Dermis blood vessel endothelial cell (primary cell): ENCODE data around the gene CYP27C1. TPM values are rescaled to one million over a fixed set of nuclear protein-coding genes. Genes with fewer than 3 reads are reported as not detected.
A peak's percentile ranks its signal among the peaks of the same experiment; 100 is the strongest.
"Not testable (repeated sequence)": the region's sequence is repeated elsewhere in the genome, so short reads cannot be mapped to it uniquely, and the experiment has no call there.

ENCODE experiments used
- DNase-seq: peaks from one replicate; pipeline ENCODE4 v3.0.0; 2010
- total RNA-seq: library from RNA; depleted of rRNA; stranded (reverse); fragments of >200 nt; gene quantifications from 2 replicates; pipeline ENCODE4 v1.2.3, GENCODE V29; 2014

CYP27C1 gene
- total RNA-seq, 1 donor from 2014 or later = not detected

GRCh38 chr2:127224135-127224534 lies 4.0 kb upstream of the CYP27C1 start:
- not testable (repeated sequence) for DNase-seq

- no peak for DNase-seq
Observed at GRCh38 chr2:127220768-127221527, 849 bp upstream of the CYP27C1 start.

- no peak for DNase-seq
Observed at GRCh38 chr2:127219171-127220070, 678 bp downstream of the CYP27C1 start.

GRCh38 chr2:127218812-127219170 lies 1.3 kb downstream of the CYP27C1 start:
- peak; percentile 11 for DNase-seq

- DNase-seq = peak; percentile 20
Observed at GRCh38 chr2:127217470-127218325, 2.4 kb downstream of the CYP27C1 start.

GRCh38 chr2:127216593-127216992 lies 3.5 kb downstream of the CYP27C1 start:
- DNase-seq = no peak

GRCh38 chr2:127216095-127216494 lies 4.0 kb downstream of the CYP27C1 start:
- no peak for DNase-seq

GRCh38 chr2:127214201-127214600 lies 5.9 kb downstream of the CYP27C1 start:
- DNase-seq = not testable (repeated sequence)

- DNase-seq = no peak
Observed at GRCh38 chr2:127208313-127208712, 11.8 kb downstream of the CYP27C1 start.

GRCh38 chr2:127205218-127206125 lies 14.6 kb downstream of the CYP27C1 start:
- DNase-seq = no peak

GRCh38 chr2:127201452-127201851 lies 18.6 kb downstream of the CYP27C1 start:
- no peak for DNase-seq

- no peak for DNase-seq
Observed at GRCh38 chr2:127200962-127201361, 19.1 kb downstream of the CYP27C1 start.

- DNase-seq = no peak
Observed at GRCh38 chr2:127199223-127199622, 20.9 kb downstream of the CYP27C1 start.

- peak; percentile 74 for DNase-seq
Observed at GRCh38 chr2:127197475-127198385, 22.4 kb downstream of the CYP27C1 start.

GRCh38 chr2:127196998-127197397 lies 23.1 kb downstream of the CYP27C1 start:
- DNase-seq = no peak

- no peak for DNase-seq
Observed at GRCh38 chr2:127196549-127196948, 23.6 kb downstream of the CYP27C1 start.

GRCh38 chr2:127195140-127196074 lies 24.7 kb downstream of the CYP27C1 start:
- DNase-seq = no peak

GRCh38 chr2:127194447-127194846 lies 25.7 kb downstream of the CYP27C1 start:
- no peak for DNase-seq

- DNase-seq = no peak
Observed at GRCh38 chr2:127193967-127194280, 26.2 kb downstream of the CYP27C1 start.
